Measurements from ENCODE around the gene LRRN4CL. TPM values are rescaled to one million over a fixed set of nuclear protein-coding genes. Genes with fewer than 3 reads are reported as not detected.

LRRN4CL gene
- total and polyA plus RNA-seq, 9 of the 15 experiments (the other 6 are each of a cell fraction or from before 2014, with no cell fraction given), result 0.03 to 0.11 (median 0.05) TPM; not detected in 4

GRCh38 chr11:62678770-62679696 lies 10.3 kb downstream of the LRRN4CL start, which contains the start of gene UBXN1 (continued):
- no peak for TF ChIP-seq RREB1 (CRISPR knock-in tag; IDR thresholded peaks at IDR 0.05)
- no peak for TF ChIP-seq HES1 (IDR thresholded peaks at IDR 0.05; ENCODE audit: low read depth)
- TF ChIP-seq ZNF695 (CRISPR knock-in tag; IDR thresholded peaks at IDR 0.05), result no peak
- no peak for TF ChIP-seq RERE (CRISPR knock-in tag; IDR thresholded peaks at IDR 0.05; ENCODE audit: borderline replicate concordance)
- peak; percentile 73 for TF ChIP-seq CREM (IDR thresholded peaks at IDR 0.05; ENCODE audit: low read depth)
- TF ChIP-seq NRF1 (conservative IDR thresholded peaks at IDR 0.05 in 1 of 2, IDR thresholded peaks at IDR 0.05 in 1 of 2), result no peak

All from K562 (cell line).